GM12878 (cell line): Measurements from ENCODE around the gene FAM222A.

Source experiments
- CEBPB ChIP-seq, 2 experiments: fragments of 150-350 bp in 1 of 2; IDR thresholded peaks; 2 replicates each; pipeline ENCODE4 v1.6.1; 2012 to 2014; ENCODE audit warnings: low read depth in 2 of 2, low read length in 2 of 2, borderline replicate concordance in 1 of 2, inconsistent platforms in 1 of 2
- EP300 ChIP-seq, 2 experiments: fragments of 150-350 bp in 1 of 2; IDR thresholded peaks; 2 replicates each; pipeline ENCODE4 v1.6.1; 2011 to 2012; ENCODE audit warnings: low read depth in 2 of 2, low read length in 2 of 2, borderline replicate concordance in 1 of 2, improper control_type of control experiment in 1 of 2, inconsistent platforms in 1 of 2; ENCODE audit not compliant: control insufficient read depth in 1 of 2
- FOXK2 ChIP-seq: fragments of 450-650 bp; IDR thresholded peaks from 2 replicates; pipeline ENCODE4 v1.6.1; 2017; ENCODE audit warnings: mild to moderate bottlenecking, moderate library complexity
- FOXM1 ChIP-seq: IDR thresholded peaks from 2 replicates; pipeline ENCODE4 v1.6.1; 2012; ENCODE audit warnings: low read depth, mild to moderate bottlenecking, inconsistent platforms, low read length, moderate library complexity
- NFXL1 ChIP-seq: fragments of 450-650 bp; IDR thresholded peaks from 2 replicates; pipeline ENCODE4 v1.6.1; 2017; ENCODE audit warnings: antibody characterized with exemption, mild to moderate bottlenecking, borderline replicate concordance
- POLR2AphosphoS5 ChIP-seq: IDR thresholded peaks from 2 replicates; pipeline ENCODE4 v1.6.1; 2011; ENCODE audit warnings: mild to moderate bottlenecking, low read length, inconsistent platforms
- RB1 ChIP-seq: fragments of 450-650 bp; formaldehyde crosslinking; IDR thresholded peaks from 2 replicates; pipeline ENCODE4 v1.6.1; 2017; ENCODE audit warnings: mild to moderate bottlenecking, borderline replicate concordance
- TCF12 ChIP-seq: IDR thresholded peaks from 2 replicates; pipeline ENCODE4 v1.6.1; 2011; ENCODE audit warnings: low read depth, mild to moderate bottlenecking, low read length
- ZZZ3 ChIP-seq: IDR thresholded peaks from 2 replicates; pipeline ENCODE4 v1.6.1; 2011; ENCODE audit warnings: low read depth; ENCODE audit not compliant: control insufficient read depth, insufficient read length
- TF ChIP-seq, protein P1 (sequence below), 3 experiments: IDR thresholded peaks in 2 of 3; conservative IDR thresholded peaks in 1 of 3; 2 replicates each; pipeline ENCODE4 v1.5.1; 2011; ENCODE audit warnings: low read depth in 3 of 3, low read length in 3 of 3, mild to moderate bottlenecking in 3 of 3, control low read depth in 2 of 3, moderate library complexity in 2 of 3, inconsistent platforms in 1 of 3, mixed read lengths in 1 of 3; ENCODE audit not compliant: control insufficient read depth in 2 of 3, insufficient read depth in 1 of 3; ENCODE audit errors: extremely low read depth in 1 of 3
- TF ChIP-seq, protein P2 (sequence below): fragments of 450-650 bp; IDR thresholded peaks from 2 replicates; pipeline ENCODE4 v1.6.1; 2017; ENCODE audit warnings: mild to moderate bottlenecking, low read depth, inconsistent platforms; ENCODE audit not compliant: poor library complexity, severe bottlenecking
- TF ChIP-seq, protein P3 (sequence below): fragments of 450-650 bp; conservative IDR thresholded peaks from 2 replicates; pipeline ENCODE4 v1.6.1; 2017; ENCODE audit warnings: mild to moderate bottlenecking, moderate library complexity
- TF ChIP-seq, protein P4 (sequence below): IDR thresholded peaks from 2 replicates; pipeline ENCODE4 v1.6.1; 2012; ENCODE audit warnings: low read depth, low read length, improper control_type of control experiment

DNA sequence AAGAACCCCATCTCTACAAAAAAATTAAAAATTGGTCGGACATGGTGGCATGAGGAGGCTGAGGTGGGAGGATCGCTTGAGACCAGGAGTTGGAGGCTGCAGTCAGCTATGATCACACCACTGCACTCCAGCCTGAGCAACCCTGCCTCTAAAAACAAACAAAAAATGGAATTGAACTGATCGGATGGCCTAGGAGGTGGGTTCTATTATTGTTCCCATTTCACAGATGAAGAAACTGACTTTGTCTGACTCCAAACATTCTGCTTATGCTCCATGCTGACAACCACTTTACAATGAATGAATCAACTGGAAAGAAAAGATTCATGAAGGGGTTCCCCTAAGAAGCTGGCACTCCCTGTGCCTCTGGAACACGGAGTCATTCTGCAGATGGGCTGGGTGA, 72.2 kb downstream of the FAM222A start:
- no peak for TF ChIP-seq NFXL1
- TF ChIP-seq RB1 = no peak
- TF ChIP-seq, protein P1, sequence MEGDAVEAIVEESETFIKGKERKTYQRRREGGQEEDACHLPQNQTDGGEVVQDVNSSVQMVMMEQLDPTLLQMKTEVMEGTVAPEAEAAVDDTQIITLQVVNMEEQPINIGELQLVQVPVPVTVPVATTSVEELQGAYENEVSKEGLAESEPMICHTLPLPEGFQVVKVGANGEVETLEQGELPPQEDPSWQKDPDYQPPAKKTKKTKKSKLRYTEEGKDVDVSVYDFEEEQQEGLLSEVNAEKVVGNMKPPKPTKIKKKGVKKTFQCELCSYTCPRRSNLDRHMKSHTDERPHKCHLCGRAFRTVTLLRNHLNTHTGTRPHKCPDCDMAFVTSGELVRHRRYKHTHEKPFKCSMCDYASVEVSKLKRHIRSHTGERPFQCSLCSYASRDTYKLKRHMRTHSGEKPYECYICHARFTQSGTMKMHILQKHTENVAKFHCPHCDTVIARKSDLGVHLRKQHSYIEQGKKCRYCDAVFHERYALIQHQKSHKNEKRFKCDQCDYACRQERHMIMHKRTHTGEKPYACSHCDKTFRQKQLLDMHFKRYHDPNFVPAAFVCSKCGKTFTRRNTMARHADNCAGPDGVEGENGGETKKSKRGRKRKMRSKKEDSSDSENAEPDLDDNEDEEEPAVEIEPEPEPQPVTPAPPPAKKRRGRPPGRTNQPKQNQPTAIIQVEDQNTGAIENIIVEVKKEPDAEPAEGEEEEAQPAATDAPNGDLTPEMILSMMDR (IDR thresholded peaks at IDR 0.05 in 2 of 3, conservative IDR thresholded peaks at IDR 0.05 in 1 of 3; ENCODE audit: control insufficient read depth in 2 of 3, extremely low read depth in 1 of 3, insufficient read depth in 1 of 3, low read depth in 3 of 3, low read length in 3 of 3) = no peak
- no peak for TF ChIP-seq EP300 (IDR thresholded peaks at IDR 0.05; ENCODE audit: borderline replicate concordance in 1 of 2, control insufficient read depth in 1 of 2, low read depth in 2 of 2, low read length in 2 of 2)
- TF ChIP-seq, protein P2, sequence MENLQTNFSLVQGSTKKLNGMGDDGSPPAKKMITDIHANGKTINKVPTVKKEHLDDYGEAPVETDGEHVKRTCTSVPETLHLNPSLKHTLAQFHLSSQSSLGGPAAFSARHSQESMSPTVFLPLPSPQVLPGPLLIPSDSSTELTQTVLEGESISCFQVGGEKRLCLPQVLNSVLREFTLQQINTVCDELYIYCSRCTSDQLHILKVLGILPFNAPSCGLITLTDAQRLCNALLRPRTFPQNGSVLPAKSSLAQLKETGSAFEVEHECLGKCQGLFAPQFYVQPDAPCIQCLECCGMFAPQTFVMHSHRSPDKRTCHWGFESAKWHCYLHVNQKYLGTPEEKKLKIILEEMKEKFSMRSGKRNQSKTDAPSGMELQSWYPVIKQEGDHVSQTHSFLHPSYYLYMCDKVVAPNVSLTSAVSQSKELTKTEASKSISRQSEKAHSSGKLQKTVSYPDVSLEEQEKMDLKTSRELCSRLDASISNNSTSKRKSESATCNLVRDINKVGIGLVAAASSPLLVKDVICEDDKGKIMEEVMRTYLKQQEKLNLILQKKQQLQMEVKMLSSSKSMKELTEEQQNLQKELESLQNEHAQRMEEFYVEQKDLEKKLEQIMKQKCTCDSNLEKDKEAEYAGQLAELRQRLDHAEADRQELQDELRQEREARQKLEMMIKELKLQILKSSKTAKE = no peak
- TF ChIP-seq FOXM1 = no peak
- no peak for TF ChIP-seq FOXK2
- TF ChIP-seq TCF12 = no peak
- TF ChIP-seq POLR2AphosphoS5 = no peak
- no peak for TF ChIP-seq CEBPB (IDR thresholded peaks at IDR 0.05; ENCODE audit: borderline replicate concordance in 1 of 2, low read depth in 2 of 2, low read length in 2 of 2)
- TF ChIP-seq, protein P3, sequence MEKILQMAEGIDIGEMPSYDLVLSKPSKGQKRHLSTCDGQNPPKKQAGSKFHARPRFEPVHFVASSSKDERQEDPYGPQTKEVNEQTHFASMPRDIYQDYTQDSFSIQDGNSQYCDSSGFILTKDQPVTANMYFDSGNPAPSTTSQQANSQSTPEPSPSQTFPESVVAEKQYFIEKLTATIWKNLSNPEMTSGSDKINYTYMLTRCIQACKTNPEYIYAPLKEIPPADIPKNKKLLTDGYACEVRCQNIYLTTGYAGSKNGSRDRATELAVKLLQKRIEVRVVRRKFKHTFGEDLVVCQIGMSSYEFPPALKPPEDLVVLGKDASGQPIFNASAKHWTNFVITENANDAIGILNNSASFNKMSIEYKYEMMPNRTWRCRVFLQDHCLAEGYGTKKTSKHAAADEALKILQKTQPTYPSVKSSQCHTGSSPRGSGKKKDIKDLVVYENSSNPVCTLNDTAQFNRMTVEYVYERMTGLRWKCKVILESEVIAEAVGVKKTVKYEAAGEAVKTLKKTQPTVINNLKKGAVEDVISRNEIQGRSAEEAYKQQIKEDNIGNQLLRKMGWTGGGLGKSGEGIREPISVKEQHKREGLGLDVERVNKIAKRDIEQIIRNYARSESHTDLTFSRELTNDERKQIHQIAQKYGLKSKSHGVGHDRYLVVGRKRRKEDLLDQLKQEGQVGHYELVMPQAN = no peak
- TF ChIP-seq ZZZ3 = no peak
- TF ChIP-seq, protein P4, sequence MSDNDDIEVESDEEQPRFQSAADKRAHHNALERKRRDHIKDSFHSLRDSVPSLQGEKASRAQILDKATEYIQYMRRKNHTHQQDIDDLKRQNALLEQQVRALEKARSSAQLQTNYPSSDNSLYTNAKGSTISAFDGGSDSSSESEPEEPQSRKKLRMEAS = no peak
